NCI-H2081 (cell line): ENCODE data around the gene ACTN2.
"Not testable (repeated sequence)": the region's sequence is repeated elsewhere in the genome, so short reads cannot be mapped to it uniquely, and the experiment has no call there.

Experiments
- DNase-seq, 2 experiments: peaks; one replicate each; lab custom pipeline; 2025; lab: John Stamatoyannopoulos, UW

The ACTN2 gene

DNA sequence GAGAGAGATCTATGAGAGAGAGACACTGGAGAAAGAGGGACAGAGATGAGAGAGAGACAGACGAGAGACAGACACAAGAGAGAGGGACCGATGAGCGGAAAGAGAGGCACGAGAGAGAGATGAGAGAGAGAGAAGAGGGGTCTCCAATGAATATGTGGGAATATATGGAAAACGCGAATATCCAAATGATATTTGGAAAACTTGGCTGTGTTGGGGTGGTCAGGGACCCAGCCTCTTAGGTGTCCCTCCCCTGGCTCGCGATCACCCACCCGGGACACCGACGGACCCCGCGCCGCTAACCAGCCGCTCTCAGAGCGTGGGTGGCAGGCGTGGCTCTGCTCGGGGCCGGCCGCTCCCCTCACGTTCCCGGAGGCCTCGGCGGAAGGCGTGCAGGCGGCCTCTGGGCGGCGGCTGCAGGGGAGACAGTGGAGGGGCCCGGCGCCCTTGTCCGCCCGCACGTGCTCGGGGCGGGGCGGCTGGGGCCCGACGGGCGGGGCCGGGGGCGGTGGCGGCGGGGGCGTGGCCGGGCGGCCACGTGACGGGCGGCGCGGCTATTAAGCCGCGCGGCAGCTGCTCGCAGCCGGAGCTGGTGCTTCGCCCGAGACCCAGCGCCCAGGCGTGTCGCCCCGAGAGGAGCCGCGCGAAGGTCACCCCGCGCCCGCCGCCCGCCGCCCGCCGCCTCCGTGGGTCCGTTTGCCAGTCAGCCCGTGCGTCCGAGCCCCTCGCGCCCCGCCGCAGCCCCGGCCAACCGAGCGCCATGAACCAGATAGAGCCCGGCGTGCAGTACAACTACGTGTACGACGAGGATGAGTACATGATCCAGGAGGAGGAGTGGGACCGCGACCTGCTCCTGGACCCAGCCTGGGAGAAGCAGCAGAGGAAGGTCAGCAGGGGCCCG lies at the start of gene ACTN2:
ACTN2 (plus strand) TSS at position 583 of the 898 bp plus-strand sequence; CDS start at position 758, 175 bp downstream.
- DNase-seq = peak; percentile 84 to 86

GRCh38 chr1:236638945-236639344 lies 47.4 kb upstream of the ACTN2 start:
- DNase-seq = no peak

DNA sequence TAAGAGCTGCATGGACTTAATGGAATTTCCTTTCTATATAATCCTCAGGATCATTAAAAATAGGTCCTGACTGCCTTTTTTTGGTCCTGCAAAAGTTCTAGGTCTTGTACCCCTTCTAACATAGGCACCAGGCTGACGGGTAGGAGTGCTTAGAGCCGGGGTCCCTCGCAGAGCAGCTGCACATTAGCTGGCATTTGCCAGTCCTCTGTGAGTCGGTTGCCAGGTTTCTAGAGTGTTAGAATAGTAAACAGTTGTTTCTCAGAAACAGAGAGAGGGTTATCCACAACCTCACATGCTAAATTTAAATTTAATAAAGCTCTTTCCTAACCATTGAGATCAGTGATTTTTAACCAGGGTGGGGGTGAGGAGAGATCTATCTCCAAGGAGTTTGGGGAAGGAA lies 46.6 kb upstream of the ACTN2 start:
- DNase-seq = peak; percentile 11 to 35

DNA sequence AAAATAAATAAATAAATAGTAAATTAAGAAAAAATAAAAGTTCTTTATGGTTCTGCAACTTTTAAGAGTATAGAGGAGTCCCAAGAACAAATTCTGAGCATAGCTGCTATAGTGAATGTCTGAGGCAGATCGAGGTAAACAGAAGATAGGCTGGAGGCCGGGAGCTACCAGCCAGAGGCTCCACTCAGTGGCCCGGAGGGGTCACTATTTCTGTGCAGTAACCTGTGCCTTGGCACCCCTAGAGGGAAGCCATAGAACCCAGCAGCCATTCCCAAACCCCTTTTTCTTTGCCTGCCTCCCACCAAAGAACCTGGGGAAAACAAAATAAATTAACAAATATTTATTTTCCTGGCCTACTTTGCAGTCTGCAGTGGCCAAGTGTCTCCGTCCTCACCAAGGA lies 43.5 kb upstream of the ACTN2 start:
- no peak for DNase-seq

DNA sequence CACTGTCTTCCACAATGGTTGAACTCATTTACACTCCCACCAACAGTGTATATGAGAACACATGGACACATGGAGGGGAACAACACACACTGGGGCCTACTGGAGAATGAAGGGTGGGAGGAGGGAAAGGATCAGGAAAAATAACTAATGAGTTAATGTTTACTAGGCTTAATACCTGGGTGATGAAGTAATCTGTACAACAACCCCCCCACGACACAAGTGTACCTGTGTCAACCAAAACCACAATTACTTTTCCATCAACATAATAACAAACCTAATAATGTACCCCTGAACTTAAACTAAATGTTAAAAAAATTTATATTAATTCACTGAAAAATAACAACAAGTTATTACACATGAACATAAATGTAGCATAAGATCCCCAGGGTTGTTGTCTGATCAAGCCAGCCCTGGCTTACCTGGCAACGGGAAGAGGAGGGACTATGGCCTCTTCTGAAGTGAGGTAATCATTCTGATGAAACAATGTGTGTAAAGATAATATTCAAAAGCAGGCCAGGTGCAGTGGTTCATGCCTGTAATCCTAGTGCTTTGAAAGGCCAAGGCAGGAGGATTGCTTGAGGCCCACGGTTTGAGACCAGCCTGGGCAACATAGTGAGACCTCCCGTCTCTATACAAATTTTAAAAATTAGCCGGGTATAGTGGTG lies 41.2 kb upstream of the ACTN2 start:
- no peak for DNase-seq

DNA sequence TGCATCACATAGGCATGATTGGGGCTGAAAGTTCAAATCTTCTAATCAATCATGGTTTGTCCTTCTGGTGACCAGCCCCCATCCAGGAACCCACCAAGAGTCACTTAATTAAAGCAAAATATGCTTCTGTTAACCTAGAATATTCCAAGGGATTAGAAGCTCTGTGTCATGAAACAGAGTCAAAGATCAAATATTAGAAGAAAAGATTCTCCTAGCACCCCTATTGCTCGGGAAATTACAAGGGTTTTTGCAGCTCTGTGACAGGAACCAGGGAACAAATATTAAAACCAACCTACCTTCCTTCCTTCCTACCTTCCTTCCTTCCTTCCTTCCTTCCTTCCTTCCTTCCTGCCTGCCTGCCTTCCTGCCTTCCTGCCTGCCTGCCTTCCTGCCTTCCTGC lies 31.8 kb upstream of the ACTN2 start:
- no peak for DNase-seq

- no peak for DNase-seq
Measured at GRCh38 chr1:236654957-236655356, 31.3 kb upstream of the ACTN2 start.

GRCh38 chr1:236657398-236657797 lies 28.9 kb upstream of the ACTN2 start:
- no peak for DNase-seq

DNA sequence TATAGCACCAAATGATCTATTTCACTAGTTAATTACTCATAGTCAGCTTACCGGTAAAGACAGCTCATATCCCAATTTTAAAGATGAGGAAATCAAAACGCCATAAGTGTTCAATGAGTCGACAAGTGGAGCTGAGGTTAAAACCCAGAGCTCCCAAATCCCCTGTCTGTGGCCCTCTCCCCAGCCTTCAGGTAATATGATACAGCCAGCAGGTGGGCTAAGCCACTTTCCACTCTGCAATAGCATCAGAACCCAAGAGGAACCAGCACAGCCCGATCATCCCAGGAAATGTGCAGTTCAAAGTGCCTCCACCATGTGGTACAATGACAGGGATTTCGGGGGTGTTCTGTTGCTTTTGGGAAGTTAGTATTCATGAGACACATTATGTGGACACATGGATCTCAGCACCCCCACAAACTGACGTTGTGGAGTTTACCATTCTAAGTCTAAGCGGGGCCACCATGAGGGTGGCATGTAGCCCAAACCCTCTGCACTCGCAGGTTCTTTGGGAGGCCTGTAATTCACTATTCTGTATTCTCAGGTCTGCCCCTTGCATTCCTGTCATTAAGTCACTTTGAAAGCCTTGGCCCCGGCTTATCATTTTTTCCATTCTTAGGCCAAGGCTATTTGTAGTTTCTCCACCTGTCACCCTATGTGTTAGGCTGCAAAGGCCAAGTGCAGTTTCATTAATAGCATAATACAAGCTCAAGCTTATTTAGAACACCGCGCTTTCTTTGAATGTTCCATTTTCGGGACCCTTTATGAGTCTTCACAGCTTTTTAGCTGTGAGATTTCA lies 26.3 kb upstream of the ACTN2 start:
- no peak for DNase-seq

GRCh38 chr1:236663934-236664333 lies 22.4 kb upstream of the ACTN2 start:
- DNase-seq = no peak

DNA sequence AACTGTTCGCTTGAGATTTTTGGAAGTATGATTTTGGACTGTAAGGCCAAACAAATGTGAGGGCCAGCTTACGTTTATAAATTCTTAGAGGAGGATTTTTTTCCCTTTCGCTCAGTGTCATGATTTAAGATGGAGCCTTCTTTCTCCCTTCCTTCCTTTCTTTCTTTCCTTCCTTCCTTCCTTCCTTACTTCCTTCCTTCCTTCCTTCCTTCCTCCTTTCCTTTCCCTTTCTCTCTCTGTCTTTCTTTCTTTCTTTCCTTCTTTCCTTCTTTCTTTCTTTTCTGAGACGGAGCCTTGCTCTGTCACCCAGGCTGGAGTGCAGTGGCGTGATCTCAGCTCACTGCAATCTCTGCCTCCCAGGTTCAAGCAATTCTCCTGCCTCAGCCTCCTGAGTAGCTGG lies 17.4 kb upstream of the ACTN2 start:
- DNase-seq = not testable (repeated sequence)

DNA sequence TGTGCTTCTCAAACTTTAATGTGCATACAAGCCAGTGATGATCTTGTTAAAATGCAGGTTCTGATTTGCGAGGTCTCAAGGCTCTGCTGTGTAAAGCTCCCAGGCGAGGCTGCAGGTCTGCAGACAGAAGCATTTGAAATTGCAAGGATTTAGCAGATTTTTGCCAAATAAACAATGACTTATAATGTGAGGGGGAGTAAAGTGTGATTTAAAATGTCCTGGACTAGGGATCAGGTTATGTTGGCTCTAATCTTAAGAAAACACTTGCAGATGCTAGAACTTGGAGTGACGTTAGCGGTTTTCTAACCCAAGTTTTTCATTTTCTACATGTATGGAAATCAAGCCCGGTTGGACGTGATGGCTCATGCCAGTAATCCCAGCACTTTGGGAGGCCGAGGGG lies 16.2 kb upstream of the ACTN2 start:
- DNase-seq = no peak

GRCh38 chr1:236673289-236673919 lies 12.9 kb upstream of the ACTN2 start:
- no peak for DNase-seq

DNA sequence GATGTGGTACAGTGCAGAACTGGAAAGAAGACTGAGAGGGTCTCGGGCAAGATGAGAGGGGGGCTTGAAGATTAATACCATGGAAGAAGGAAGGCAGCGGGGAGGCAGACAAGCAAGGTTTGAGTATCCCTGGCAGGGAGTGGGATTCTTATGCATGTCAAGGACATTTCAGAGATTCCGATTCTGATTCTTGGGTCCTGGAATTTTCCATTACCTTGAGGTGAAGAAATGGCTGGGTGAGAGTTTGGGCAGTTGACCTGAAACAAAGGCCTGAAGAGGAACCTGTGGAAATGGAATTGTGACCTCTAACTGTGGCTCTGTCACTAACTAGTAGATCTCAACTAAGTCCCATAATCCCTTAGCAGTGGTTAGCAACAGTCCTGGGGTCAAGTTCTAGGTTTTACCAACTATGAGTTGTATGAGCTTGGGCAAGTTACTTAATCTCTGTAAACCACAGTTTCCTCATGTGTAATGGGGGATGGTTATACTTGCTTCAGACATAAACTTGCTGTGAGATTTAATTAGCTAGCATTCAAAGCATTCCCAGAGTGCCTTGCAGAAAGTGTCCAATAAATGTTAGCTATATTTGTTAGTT lies 8.6 kb upstream of the ACTN2 start:
- DNase-seq = no peak

DNA sequence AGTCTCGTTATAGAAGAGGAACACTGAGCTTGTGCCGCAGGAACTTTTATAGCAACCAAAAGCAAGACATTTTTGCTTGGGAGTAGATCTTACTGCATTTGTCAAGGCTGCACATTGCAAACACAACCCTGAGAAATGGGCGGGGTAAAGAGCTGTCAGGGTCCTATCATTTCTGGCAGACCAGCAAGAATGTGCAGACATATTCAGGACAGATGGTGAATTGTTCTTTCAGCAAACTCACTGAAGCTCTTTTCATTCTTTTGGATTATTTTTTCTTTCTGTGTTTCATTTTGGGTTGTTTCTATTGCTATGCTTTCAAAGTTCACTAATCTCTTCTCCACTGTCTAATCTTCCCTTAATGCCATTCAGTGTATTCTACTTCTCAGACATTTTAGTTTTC lies 5.1 kb upstream of the ACTN2 start:
- DNase-seq = no peak

- peak; percentile 64 to 83 for DNase-seq
Measured at GRCh38 chr1:236685205-236685916, 938 bp upstream of the ACTN2 start.

- DNase-seq = peak in 1 of 2 experiments; percentile 38
Measured at GRCh38 chr1:236686815-236687160, 489 bp downstream of the ACTN2 start.

- no peak for DNase-seq
Measured at GRCh38 chr1:236687273-236687672, 974 bp downstream of the ACTN2 start.

- DNase-seq = no peak
Measured at GRCh38 chr1:236688705-236689104, 2.4 kb downstream of the ACTN2 start.

GRCh38 chr1:236689713-236690569 lies 3.6 kb downstream of the ACTN2 start:
- DNase-seq = no peak
